GM12892 (cell line): ENCODE data around the gene KDM8.

ENCODE experiments used
- POLR2A ChIP-seq: IDR thresholded peaks from 2 replicates; pipeline ENCODE4 v1.6.1; 2011; ENCODE audit warnings: low read depth, low read length, control low read depth
- POLR2AphosphoS5 ChIP-seq: IDR thresholded peaks from 2 replicates; pipeline ENCODE4 v1.6.1; 2011; ENCODE audit warnings: low read depth, low read length, control low read depth
- TAF1 ChIP-seq: IDR thresholded peaks from 2 replicates; pipeline ENCODE4 v1.6.1; 2011; ENCODE audit warnings: low read depth, mild to moderate bottlenecking, control low read depth, low read length, borderline replicate concordance

GRCh38 chr16:27251541-27252205 lies 48.3 kb downstream of the KDM8 start:
- no peak for TF ChIP-seq POLR2A
- TF ChIP-seq TAF1: no peak
- TF ChIP-seq POLR2AphosphoS5: no peak
